SK-MEL-5 (cell line): ENCODE results near the gene PCGF1. TPM values are rescaled to one million over a fixed set of nuclear protein-coding genes. Genes with fewer than 3 reads are reported as not detected.

Experiments used
- DNase-seq: peaks from one replicate; pipeline ENCODE4 v3.0.0-alpha.2; 2016; ENCODE audit warnings: low read depth, low spot score
- in situ Hi-C: cut with HindIII; loops from 2 replicates; pipeline ENCODE4 v1.10.0; 2016; ENCODE audit warnings: low sequenced_read_pairs, high pct_unique_total_duplicates, low pct_unique_long_range_greater_than_20kb
- total RNA-seq: library from RNA; depleted of rRNA; stranded (reverse); fragments of >200 nt; shearing (Covaris generic); gene quantifications from 2 replicates; pipeline ENCODE4 v1.2.3, GENCODE V29; 2014

The PCGF1 gene
- total RNA-seq, 1 experiment from 2014 or later, result 72.9 TPM

- in situ Hi-C loops, result no loop called here
- DNase-seq, result peak; percentile 11
These were observed 1.8 kb downstream of the PCGF1 start for GRCh38 chr2:74505448-74506246.

DNA sequence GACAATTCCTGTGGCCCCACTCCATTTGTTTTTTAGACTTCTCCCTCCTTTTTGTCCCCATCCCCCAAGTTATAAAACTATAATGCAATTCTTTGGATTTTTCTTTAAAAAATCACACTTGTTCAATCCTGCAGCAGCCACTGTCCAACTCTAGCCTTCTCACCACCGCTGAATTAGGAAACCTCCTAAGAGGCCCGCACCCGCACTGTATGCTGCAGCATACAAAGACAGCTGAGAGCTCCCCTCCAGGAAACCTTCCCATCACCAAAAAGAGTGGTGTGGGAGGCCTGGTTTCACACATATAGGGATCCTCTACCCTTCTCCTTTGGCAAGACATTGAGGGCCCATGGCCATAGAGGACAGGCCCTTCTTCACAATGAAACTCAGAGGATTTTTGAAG, 2.9 kb downstream of the PCGF1 start:
- DNase-seq, result peak; percentile 10
- in situ Hi-C loops, result no loop called here

DNA sequence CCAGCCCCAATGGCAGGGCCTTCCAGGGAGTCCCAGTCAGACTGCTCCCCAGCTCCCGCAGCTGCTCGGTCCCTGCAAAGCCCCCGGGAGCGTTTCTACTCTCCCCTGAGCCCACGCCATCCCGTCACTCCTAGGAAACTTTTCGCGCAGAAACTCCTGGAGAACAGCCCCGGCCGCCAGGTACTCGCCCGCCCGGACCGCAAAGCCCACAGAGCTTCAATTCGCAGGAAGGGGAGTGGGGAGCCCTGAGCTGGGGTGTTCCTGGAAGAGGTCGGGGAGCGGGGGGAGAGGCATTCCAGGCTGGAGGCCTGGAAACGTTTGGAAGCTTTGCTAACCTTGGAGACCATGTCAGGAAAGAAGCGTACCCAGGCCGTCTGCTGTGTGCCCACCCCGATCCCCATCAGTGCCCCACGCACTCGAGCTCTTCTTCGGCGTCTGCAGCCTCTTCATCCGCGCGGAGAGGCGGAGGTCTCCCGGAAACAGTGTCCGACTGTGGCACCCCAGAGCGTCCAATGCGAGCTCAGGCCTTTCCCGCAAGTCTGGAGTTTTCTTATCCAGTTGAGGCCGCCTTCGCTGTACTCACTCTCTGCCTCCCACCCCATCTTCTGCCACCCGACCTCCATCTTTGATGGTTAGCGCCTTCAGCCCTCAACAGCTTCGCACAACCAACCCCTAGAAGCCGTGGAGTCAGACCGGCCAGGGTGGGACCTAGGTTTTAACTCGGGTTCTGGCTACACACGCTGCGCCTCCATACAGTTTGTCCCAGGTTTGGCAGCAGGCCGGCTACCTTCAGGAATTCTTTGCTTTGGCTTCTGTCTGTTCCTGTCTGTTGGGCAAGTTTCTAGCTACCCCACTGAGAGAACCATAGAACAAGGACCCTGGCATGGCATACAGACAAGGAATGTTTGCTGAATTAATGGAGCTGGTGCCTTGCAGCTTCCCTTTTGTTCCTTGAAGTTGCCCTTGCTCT, 3.7 kb downstream of the PCGF1 start:
- in situ Hi-C loops, result no loop called here
- peak; percentile 33 for DNase-seq

GRCh38 chr2:74502720-74503505, 4.6 kb downstream of the PCGF1 start:
- in situ Hi-C loops, result no loop called here
- peak; percentile 84 for DNase-seq

DNA sequence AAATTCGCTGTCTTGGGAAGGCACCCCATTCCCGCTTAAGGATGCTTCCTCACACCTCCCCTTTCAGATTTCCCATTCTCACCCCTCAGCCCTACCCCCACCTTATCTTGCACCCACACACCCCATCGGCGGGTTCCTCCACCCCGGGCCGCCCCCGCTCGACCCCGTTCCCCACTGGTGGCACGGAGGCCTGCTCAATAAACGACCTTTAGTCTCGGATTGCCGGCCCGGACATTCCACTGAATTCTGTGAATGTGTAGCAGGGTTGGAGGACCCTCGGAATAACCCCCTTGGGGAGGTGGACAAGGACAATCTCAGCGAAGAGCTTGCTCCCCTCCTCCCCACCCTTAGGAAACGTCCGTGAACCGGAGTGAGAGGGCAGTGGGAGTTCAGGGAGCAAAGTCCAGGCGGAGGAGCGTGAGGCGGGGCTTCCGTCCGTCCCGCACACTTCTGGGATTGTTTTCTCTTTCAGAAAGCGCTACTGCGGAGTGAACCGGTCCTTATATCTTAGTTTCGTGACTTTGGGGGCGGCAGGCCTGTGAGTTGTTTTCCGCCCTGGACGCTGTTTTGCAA, 5.3 kb downstream of the PCGF1 start:
- in situ Hi-C loops, result no loop called here
- DNase-seq, result no peak

DNA sequence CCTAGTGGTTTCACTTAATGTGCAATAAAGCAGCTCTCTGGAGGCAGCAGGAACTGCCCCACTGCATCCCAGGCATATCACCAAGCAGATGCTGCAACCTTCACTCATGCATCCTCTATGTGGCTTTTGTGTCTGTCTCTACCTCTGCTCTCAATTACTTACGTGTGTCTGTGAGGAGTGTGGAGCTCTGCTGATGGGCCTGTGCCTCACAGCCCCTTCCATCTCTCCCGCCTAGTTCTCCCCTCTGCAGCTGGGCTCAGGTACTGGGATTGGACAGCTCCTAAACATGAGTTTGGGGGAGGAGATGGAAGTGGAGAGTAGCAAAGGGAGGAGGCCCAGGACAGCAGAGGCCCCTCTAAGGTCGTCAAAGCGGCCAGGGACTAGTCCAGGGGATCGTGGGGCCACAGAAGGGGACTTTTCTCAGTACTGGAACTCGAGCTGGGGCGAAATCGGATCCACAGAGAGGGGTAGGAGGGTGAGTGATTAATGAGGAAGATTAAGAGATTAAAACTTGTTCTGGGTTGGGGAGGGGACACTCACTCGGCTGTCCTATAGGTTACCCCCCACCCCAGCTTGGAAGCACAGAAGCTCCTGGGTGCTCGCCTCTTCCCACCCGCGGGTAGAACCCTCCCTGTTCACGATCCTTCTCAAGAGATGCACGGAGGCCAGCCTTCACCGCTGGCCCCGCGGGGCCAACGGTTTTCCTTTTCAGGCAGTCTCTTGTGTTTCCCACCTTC, 6.0 kb downstream of the PCGF1 start:
- in situ Hi-C loops, result no loop called here
- no peak for DNase-seq

GRCh38 chr2:74500578-74500946, 6.9 kb downstream of the PCGF1 start:
- DNase-seq, result no peak
- in situ Hi-C loops, result no loop called here

GRCh38 chr2:74499940-74500577, 7.4 kb downstream of the PCGF1 start:
- in situ Hi-C loops, result no loop called here
- no peak for DNase-seq

DNA sequence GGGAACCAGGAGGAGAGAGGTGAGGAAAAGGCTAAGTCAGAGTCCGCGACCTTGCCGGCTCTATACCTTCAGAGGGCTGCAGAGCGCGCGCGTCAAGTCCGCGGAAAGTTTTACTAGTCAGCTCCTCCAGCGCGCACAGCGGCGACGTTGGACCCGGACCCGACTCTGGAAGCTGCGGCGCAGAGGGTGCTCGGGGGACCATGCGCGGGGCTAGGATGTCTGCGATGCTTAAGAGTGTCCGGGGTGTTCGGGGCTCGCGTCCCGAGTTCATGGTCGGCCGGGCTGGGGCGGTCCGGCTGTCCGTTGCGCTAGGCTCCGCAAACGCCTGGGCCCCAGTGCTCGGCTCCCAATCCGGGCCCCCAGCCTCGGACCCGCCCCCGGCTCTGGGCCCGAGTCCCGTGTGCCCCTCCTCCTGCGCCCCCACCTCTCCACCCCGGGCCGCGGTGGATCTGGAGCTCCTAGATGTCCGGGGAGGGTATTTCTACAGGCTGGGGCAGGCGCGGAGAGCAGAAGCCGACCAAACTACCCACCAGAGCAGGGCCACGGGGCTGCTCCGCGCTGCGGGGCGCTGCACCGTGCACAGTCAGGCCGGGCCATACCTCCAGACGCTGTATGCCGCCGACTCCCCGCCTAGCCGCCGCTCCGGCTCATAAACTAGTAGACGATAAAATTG, 8.1 kb downstream of the PCGF1 start, which contains the start of gene LBX2:
TSS of gene LBX2 (minus strand) at position 337 of the 673 bp plus-strand sequence. CDS start at position 271, 66 bp downstream.
- DNase-seq, result no peak
- in situ Hi-C loops, result no loop called here

DNA sequence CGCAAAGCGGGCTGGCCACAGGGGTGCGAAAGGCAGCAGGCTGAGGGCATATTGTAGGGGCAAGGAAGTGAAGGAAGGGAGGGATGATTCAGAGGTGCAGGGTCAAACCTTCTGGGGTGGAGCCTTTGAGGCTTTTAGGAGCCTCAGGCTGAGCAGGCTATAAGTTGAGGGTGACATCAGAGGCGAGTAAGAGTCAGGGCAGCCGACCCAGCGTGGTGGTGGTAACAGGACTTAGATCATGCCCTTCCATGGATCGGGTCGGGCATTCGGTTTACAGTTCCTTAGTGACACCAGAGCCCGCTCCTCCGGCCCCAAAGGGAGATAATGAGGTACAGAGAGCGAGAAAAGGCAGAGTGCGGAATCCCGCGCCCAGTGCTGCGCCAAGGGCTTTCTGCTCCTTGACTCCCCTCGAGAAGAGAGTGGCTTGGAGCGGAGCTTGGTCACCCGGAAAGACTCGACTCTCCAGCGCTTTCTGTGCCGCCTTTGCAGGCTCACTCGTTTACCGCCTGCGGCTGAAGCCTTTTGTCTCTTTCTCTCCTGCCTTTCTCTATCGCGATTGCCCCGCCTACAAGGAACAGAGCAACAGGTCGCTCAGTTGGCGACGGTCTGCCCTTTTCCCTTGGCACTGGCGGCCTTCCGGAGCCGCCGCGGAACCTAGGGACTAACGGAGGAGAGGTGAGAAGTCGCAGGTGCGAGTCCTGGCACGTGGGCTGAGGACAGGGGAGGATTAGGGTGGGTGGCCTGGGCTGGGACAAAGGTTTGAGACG, 8.8 kb downstream of the PCGF1 start:
- in situ Hi-C loops, result no loop called here
- DNase-seq, result no peak

DNA sequence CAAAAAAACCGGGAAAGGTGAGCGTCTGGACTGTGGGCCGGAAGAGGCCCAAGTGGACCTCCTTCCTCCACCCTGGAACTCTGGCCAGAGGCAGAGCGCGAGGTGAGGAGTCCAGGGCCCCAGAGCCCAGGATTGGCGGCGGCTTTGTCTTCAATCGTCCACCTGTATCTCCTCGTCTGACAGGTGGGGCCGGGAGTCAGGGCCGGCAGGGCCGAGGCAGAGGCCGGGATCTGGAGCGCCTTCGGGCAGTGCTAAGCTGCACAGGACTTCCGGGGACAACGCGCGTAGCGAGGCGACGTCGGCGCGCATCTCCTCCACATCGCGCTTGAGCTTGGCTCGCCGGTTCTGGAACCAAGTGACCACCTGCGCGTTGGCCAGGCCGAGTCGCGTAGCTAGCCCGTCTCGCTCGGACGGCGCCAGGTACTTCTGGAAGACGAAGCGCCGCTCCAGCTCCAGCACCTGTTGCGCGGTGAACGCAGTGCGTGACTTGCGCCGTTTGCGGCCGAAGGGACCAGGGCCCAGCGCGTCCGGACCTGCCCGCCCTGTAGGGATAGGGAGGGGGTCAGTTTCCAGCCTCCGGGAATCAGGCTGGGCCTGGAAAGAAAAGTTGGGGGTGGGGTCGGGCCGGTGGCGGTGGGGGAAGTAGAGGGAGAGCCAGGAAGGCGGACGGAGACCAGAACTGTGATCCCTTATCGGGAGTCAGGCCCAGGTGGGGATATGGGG, 9.6 kb downstream of the PCGF1 start:
- in situ Hi-C loops, result no loop called here
- DNase-seq, result no peak

- in situ Hi-C loops, result no loop called here
These were observed 10.3 kb downstream of the PCGF1 start for GRCh38 chr2:74496997-74497776.

DNA sequence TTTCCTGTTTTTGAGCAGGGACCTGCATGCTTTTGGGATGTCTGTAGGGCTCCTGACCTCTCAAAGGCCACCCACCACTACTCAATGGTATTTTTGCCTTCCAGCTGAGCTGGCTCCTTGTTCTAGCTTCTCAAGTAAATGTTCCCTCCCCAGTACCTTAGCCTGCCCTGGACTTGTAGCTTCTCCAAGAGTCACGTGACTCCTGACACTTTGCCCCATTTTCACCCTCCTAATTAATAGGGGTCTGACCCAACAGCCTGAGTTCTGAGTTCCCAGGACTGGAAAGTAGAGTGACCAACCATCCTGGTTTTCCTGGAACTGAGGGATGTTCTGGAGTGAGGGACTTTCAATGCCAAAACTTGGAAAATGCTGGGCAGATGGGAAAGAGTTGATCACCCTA, 12.1 kb downstream of the PCGF1 start:
- no peak for DNase-seq
- in situ Hi-C loops, result no loop called here

More at GRCh38 chr2:74496997-74497776, 10.3 kb downstream of the PCGF1 start:
- DNase-seq, result no peak

GRCh38 chr2:74493546-74493945, 13.9 kb downstream of the PCGF1 start:
- DNase-seq, result no peak
- in situ Hi-C loops, result no loop called here
